Measurements from ENCODE around the gene STAC. TPM values are rescaled to one million over a fixed set of nuclear protein-coding genes. Genes with fewer than 3 reads are reported as not detected.
A peak's percentile ranks its signal among the peaks of the same experiment; 100 is the strongest.

STAC gene
- total RNA-seq, 1 donor, result 3.3 TPM

- Histone ChIP-seq H3K9me3 (ENCODE audit: low read depth, low read length) (no peaks in the 10 kb centered on the region), H3K4me3 (ENCODE audit: insufficient read depth, low read length) (no peak overlapping the region), H4K20me1 (ENCODE audit: insufficient read depth, low read length) (no peaks in the 10 kb centered on the region), H3K4me2 (ENCODE audit: insufficient read depth, low read length) (no peak overlapping the region), H3K4me1 (ENCODE audit: insufficient read depth, low read length) (no peaks in the 10 kb centered on the region), H3K79me2 (ENCODE audit: insufficient read depth, low read length) (no peaks in the 10 kb centered on the region), H3K27me3 (ENCODE audit: insufficient read depth, low read length) (no peaks in the 10 kb centered on the region), H2AFZ (ENCODE audit: low read length) (no peak overlapping the region), H3K27ac (ENCODE audit: low read depth, low read length) (no peak overlapping the region), H3K36me3 (ENCODE audit: insufficient read depth, low read length) (no peaks in the 10 kb centered on the region)
- DNase-seq (ENCODE audit: insufficient read length, low spot score, missing footprints), result no peak
- TF ChIP-seq, protein P1, sequence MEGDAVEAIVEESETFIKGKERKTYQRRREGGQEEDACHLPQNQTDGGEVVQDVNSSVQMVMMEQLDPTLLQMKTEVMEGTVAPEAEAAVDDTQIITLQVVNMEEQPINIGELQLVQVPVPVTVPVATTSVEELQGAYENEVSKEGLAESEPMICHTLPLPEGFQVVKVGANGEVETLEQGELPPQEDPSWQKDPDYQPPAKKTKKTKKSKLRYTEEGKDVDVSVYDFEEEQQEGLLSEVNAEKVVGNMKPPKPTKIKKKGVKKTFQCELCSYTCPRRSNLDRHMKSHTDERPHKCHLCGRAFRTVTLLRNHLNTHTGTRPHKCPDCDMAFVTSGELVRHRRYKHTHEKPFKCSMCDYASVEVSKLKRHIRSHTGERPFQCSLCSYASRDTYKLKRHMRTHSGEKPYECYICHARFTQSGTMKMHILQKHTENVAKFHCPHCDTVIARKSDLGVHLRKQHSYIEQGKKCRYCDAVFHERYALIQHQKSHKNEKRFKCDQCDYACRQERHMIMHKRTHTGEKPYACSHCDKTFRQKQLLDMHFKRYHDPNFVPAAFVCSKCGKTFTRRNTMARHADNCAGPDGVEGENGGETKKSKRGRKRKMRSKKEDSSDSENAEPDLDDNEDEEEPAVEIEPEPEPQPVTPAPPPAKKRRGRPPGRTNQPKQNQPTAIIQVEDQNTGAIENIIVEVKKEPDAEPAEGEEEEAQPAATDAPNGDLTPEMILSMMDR (IDR thresholded peaks at IDR 0.05; ENCODE audit: extremely low read depth, low read depth, low read length), result no peak
Observed at GRCh38 chr3:36372534-36372935, 7.8 kb upstream of the STAC start.

GRCh38 chr3:36373084-36373483 lies 7.2 kb upstream of the STAC start:
- Histone ChIP-seq H3K9me3 (ENCODE audit: low read depth, low read length) (no peaks in the 10 kb centered on the region), H3K27ac (ENCODE audit: low read depth, low read length) (no peak overlapping the region), H3K4me3 (ENCODE audit: insufficient read depth, low read length) (no peak overlapping the region), H2AFZ (ENCODE audit: low read length) (no peak overlapping the region), H3K4me2 (ENCODE audit: insufficient read depth, low read length) (no peak overlapping the region), H3K36me3 (ENCODE audit: insufficient read depth, low read length) (no peaks in the 10 kb centered on the region), H3K79me2 (ENCODE audit: insufficient read depth, low read length) (no peaks in the 10 kb centered on the region), H3K27me3 (ENCODE audit: insufficient read depth, low read length) (no peaks in the 10 kb centered on the region), H3K4me1 (ENCODE audit: insufficient read depth, low read length) (no peaks in the 10 kb centered on the region), H4K20me1 (ENCODE audit: insufficient read depth, low read length) (no peaks in the 10 kb centered on the region)
- DNase-seq (ENCODE audit: insufficient read length, low spot score, missing footprints), result peak; percentile 75
- TF ChIP-seq, protein P1 (IDR thresholded peaks at IDR 0.05; ENCODE audit: extremely low read depth, low read depth, low read length), result no peak

DNA sequence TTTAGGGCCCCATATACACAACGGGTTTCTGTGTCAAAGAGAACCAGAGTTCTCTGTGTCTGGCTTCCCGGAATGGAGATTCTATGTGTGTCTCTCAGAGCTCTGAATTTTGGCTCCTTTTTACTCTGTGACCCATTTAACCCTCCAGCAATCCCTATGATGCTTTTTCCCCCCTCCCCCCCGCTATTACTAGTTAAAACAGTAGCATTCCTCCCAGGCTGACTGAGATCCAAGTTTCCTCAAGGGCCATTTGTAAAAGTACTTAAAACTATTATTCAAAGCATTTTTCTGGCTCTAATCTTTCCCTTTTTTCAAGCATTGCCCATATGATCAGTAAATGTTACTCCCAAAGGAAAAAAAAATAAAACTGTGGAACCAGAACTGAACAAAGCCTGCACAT lies 6.6 kb upstream of the STAC start:
- no peak for DNase-seq (ENCODE audit: insufficient read length, low spot score, missing footprints)
- TF ChIP-seq, protein P1 (IDR thresholded peaks at IDR 0.05; ENCODE audit: extremely low read depth, low read depth, low read length), result no peak
- no peaks in the 10 kb centered on the region for H4K20me1 ChIP-seq (ENCODE audit: insufficient read depth, low read length)
- no peaks in the 10 kb centered on the region for H3K9me3 ChIP-seq (ENCODE audit: low read depth, low read length)
- H3K79me2 ChIP-seq (ENCODE audit: insufficient read depth, low read length), result no peaks in the 10 kb centered on the region
- no peaks in the 10 kb centered on the region for H3K27me3 ChIP-seq (ENCODE audit: insufficient read depth, low read length)
- no peak overlapping the region for H3K4me2 ChIP-seq (ENCODE audit: insufficient read depth, low read length)
- no peak overlapping the region for H3K4me3 ChIP-seq (ENCODE audit: insufficient read depth, low read length)
- H2AFZ ChIP-seq (ENCODE audit: low read length), result no peak overlapping the region
- H3K4me1 ChIP-seq (ENCODE audit: insufficient read depth, low read length), result no peaks in the 10 kb centered on the region
- H3K27ac ChIP-seq (ENCODE audit: low read depth, low read length), result no peak overlapping the region
- H3K36me3 ChIP-seq (ENCODE audit: insufficient read depth, low read length), result no peaks in the 10 kb centered on the region

DNA sequence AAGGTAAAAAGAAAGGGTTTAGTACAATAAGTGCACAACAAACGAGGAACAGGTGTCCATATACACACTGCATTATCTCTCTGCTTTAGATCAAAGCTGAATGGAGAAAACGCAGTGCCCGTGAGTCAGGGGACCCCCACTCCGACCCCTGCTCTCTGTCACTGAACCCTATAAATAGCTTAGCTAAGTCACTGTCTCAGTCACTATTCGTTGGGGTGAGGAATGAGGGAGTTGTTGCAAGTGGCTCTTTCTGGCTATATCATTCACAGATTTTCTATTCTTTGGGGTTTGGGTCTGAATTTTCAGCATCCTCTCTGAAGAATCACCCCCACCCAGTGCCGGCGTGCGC lies 458 bp upstream of the STAC start:
- Histone ChIP-seq H3K27me3 (ENCODE audit: insufficient read depth, low read length) (peaks cover 2% of the 10 kb centered on the region), H3K27ac (ENCODE audit: low read depth, low read length) (no peak overlapping the region), H2AFZ (ENCODE audit: low read length) (no peak overlapping the region), H3K36me3 (ENCODE audit: insufficient read depth, low read length) (no peaks in the 10 kb centered on the region), H4K20me1 (ENCODE audit: insufficient read depth, low read length) (no peaks in the 10 kb centered on the region), H3K4me2 (ENCODE audit: insufficient read depth, low read length) (no peak overlapping the region), H3K9me3 (ENCODE audit: low read depth, low read length) (no peaks in the 10 kb centered on the region), H3K79me2 (ENCODE audit: insufficient read depth, low read length) (no peaks in the 10 kb centered on the region), H3K4me3 (ENCODE audit: insufficient read depth, low read length) (peak overlapping the region; percentile 54), H3K4me1 (ENCODE audit: insufficient read depth, low read length) (no peaks in the 10 kb centered on the region)
- no peak for DNase-seq (ENCODE audit: insufficient read length, low spot score, missing footprints)
- TF ChIP-seq, protein P1 (IDR thresholded peaks at IDR 0.05; ENCODE audit: extremely low read depth, low read depth, low read length), result no peak
